ENCODE measurements around the gene ATP13A2. TPM values are rescaled to one million over a fixed set of nuclear protein-coding genes. Genes with fewer than 3 reads are reported as not detected.

ATP13A2 gene
- total and polyA plus RNA-seq, 7 donors, result 13.9 to 30.6 (median 22.6) TPM

DNA sequence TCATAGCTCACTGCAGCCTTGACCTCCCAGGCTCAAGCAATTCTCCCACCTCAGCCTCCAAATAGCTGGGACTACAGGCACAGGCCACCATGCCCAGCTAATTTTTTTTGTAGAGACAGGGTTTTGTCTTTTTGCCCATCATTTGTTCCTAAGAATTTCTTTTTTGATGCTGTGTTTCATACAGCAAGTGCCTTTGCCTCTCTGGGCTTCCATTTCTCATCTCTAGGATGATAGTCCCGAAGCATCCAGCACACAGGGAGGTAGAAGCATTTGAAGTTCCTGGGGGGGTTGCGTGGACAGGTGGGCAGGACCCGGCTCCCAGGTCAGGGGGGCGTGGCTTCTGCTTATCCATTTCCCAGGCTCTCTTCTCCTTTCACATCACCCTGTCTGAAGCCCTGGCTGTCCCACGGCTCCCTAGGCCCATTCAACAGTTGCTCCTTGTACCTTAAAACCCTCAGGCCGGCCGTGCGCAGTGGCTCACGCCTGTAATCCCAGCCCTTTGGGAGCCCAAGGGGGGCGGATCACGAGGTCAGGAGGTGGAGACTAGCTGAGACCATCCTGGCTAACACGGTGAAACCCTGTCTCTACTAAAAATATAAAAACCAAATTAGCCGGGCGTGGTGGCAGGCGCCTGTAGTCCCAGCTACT, 3.4 kb downstream of the ATP13A2 start:
- intact Hi-C loops (cut with DNase I), result no loop called here
- Histone ChIP-seq H3K27ac (no peak overlapping the region), H3K27me3 (ENCODE audit: insufficient read depth in 3 of 3, low read length in 2 of 3) (no peaks in the 10 kb centered on the region), H3K4me1 (peaks cover 16% of the 10 kb centered on the region), H3K4me3 (no peak overlapping the region), H3K36me3 (ENCODE audit: insufficient read depth in 1 of 2, low read depth in 1 of 2) (peaks cover 0 to 23% of the 10 kb centered on the region in 2 donors), H3K9me3 (no peaks in the 10 kb centered on the region)
- no peak for ATAC-seq
- TF ChIP-seq, protein P1, sequence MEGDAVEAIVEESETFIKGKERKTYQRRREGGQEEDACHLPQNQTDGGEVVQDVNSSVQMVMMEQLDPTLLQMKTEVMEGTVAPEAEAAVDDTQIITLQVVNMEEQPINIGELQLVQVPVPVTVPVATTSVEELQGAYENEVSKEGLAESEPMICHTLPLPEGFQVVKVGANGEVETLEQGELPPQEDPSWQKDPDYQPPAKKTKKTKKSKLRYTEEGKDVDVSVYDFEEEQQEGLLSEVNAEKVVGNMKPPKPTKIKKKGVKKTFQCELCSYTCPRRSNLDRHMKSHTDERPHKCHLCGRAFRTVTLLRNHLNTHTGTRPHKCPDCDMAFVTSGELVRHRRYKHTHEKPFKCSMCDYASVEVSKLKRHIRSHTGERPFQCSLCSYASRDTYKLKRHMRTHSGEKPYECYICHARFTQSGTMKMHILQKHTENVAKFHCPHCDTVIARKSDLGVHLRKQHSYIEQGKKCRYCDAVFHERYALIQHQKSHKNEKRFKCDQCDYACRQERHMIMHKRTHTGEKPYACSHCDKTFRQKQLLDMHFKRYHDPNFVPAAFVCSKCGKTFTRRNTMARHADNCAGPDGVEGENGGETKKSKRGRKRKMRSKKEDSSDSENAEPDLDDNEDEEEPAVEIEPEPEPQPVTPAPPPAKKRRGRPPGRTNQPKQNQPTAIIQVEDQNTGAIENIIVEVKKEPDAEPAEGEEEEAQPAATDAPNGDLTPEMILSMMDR (IDR thresholded peaks at IDR 0.05), result no peak
- peak in 1 of 2 donors; percentile 39 for DNase-seq
- WGBS, 3 donors, result 88 to 93% (median 91%) methylated on average over 15 of the region's 15 CpGs

DNA sequence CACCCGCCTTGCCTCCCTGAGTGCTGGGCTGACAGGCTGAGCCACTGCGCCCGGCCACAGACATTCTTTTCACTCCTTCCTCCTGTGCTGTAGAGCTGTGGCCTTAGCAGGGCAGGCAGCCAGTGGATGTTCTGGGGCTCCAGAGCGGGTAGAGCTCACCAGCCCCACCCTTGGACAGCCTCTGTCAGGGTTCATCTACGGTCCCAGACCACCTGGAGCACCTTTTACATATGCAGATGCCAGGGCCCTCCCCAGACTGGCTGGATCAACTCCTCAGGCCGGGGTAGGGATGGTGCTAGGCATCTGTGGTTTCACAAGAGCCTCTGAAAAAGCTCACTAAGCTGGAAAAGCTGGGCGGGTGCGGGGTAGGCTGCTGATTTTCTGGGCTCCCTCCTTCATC, 4.6 kb downstream of the ATP13A2 start:
- 91 to 94% (median 92%) methylated on average over 8 of the region's 8 CpGs for WGBS, 3 donors
- H3K4me3 ChIP-seq, result no peak overlapping the region
- ATAC-seq (no peak), DNase-seq (peak in 1 of 2 donors; percentile 44)
- no peaks in the 10 kb centered on the region for H3K9me3 ChIP-seq
- TF ChIP-seq, protein P1 (IDR thresholded peaks at IDR 0.05), result no peak
- peaks cover 16% of the 10 kb centered on the region for H3K4me1 ChIP-seq
- no peaks in the 10 kb centered on the region for H3K27me3 ChIP-seq (ENCODE audit: insufficient read depth in 3 of 3, low read length in 2 of 3)
- no peak overlapping the region for H3K27ac ChIP-seq
- intact Hi-C loops (cut with DNase I), result no loop called here
- peaks cover 0 to 34% of the 10 kb centered on the region in 2 donors for H3K36me3 ChIP-seq (ENCODE audit: insufficient read depth in 1 of 2, low read depth in 1 of 2)

DNA sequence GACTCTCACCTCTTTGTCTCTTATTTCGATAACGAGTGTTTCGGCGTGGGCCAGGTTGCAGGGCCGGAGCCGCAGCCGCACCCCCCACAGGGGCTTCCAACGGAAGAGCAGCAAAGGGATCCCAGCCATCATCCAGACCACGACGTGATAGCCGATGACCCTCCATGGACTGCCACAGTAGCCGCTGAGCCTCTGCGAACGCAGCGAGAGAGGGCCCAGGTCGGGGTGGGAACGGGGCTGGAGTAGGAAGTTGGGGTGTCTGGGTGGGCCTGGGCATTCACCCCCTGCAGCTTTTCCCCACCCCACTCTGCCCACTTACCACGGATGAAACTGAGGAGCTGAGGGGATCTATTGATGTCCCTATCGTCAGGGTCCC, 6.4 kb downstream of the ATP13A2 start:
- 91 to 92% (median 92%) methylated on average over 19 of the region's 19 CpGs for WGBS, 3 donors
- TF ChIP-seq, protein P1 (IDR thresholded peaks at IDR 0.05), result no peak
- Histone ChIP-seq H3K36me3 (ENCODE audit: insufficient read depth in 1 of 2, low read depth in 1 of 2) (peaks cover 0 to 49% of the 10 kb centered on the region in 2 donors), H3K27me3 (ENCODE audit: insufficient read depth in 3 of 3, low read length in 2 of 3) (no peaks in the 10 kb centered on the region), H3K27ac (no peak overlapping the region), H3K9me3 (no peaks in the 10 kb centered on the region), H3K4me3 (no peak overlapping the region), H3K4me1 (peaks cover 8% of the 10 kb centered on the region)
- ATAC-seq, result no peak
- DNase-seq, result peak in 1 of 2 donors; percentile 35
- intact Hi-C loops (cut with DNase I), result no loop called here

DNA sequence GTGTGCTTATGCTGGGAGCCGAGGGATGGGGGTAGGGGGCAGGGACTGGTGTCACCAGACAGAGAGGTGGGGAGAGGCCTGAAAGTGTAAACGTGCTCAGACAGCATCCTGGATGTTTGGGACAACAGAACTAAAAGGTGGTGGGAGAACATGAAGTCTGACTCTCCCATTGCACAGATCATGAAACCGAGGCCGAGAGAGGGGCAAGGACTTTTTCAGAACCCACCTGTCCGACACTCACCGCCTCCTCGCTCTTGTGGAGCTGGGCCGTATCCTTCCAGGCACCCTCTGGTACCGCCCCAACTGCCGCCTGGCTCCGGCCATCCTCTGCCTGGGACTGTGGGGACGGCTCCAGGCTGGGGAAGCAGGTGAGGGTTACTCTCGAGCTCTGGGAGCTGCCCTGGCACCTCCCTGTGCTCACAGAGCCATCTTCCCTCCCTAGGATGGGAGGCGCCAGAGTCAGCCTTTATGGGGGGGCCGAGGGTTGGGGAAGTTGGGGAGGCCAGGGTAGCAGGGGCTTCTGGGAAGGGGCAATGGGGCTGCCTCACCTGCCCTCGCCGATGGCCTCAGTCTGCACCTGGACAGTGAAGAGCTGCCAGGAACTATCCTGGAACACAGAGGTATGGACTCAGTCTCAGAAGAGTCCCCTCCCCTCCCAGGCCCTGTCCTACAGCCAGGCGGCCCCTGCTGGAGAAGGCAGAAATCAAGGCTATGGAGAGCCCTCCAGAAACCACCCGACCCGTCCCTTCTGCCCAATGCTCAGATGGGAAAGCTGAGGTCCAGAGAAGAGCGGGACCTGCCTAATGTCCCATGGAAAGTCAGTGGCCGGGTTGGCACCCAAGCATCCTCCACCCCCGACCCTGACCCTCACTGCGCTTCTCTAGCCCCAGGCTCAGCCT, 7.0 kb downstream of the ATP13A2 start:
- Histone ChIP-seq H3K4me3 (no peak overlapping the region), H3K36me3 (ENCODE audit: insufficient read depth in 1 of 2, low read depth in 1 of 2) (peaks cover 0 to 55% of the 10 kb centered on the region in 2 donors), H3K27ac (peak overlapping the region; percentile 80), H3K27me3 (ENCODE audit: insufficient read depth in 3 of 3, low read length in 2 of 3) (no peaks in the 10 kb centered on the region), H3K9me3 (no peaks in the 10 kb centered on the region), H3K4me1 (peaks cover 5% of the 10 kb centered on the region)
- DNase-seq (peak in 1 of 2 donors; percentile 49), ATAC-seq (no peak)
- 92 to 93% (median 92%) methylated on average over 22 to 24 of the region's 24 CpGs for WGBS, 3 donors
- TF ChIP-seq, protein P1 (IDR thresholded peaks at IDR 0.05), result no peak
- intact Hi-C loops (cut with DNase I), result no loop called here

Measured in psoas muscle (tissue), 8 donors.